HepG2 (cell line): Measurements from ENCODE around the gene PPP1R27. TPM values are rescaled to one million over a fixed set of nuclear protein-coding genes. Genes with fewer than 3 reads are reported as not detected.
A peak's percentile ranks its signal among the peaks of the same experiment; 100 is the strongest.

ENCODE experiments used
- AGO1 ChIP-seq: fragments of 200-400 bp; formaldehyde crosslinking; IDR thresholded peaks from 2 replicates; pipeline ENCODE4 v1.6.1; 2017; ENCODE audit warnings: mild to moderate bottlenecking, low read depth, low read length, moderate library complexity; ENCODE audit not compliant: poor library complexity, severe bottlenecking
- ATRX ChIP-seq: sonication (generic); formaldehyde crosslinking; IDR thresholded peaks from 2 replicates; pipeline ENCODE4 v1.4.0; 2020; ENCODE audit warnings: missing genetic modification reagents, borderline replicate concordance
- BATF2 ChIP-seq: sonication (generic); formaldehyde crosslinking; IDR thresholded peaks from 2 replicates; pipeline ENCODE4 v1.8.0; 2022; ENCODE audit warnings: mild to moderate bottlenecking, missing genetic modification reagents, moderate library complexity
- EED ChIP-seq: sonication (generic); formaldehyde crosslinking; IDR thresholded peaks from 2 replicates; pipeline ENCODE4 v1.5.0; 2020; ENCODE audit warnings: mild to moderate bottlenecking, missing genetic modification reagents
- FLYWCH1 ChIP-seq: sonication (generic); formaldehyde crosslinking; IDR thresholded peaks from 2 replicates; pipeline ENCODE4 v1.8.1; 2023; ENCODE audit warnings: mild to moderate bottlenecking, missing genetic modification reagents
- FOSL2 ChIP-seq: sonication (generic); formaldehyde crosslinking; IDR thresholded peaks from 2 replicates; pipeline ENCODE4 v1.4.0; 2020; ENCODE audit warnings: missing genetic modification reagents
- HMGXB4 ChIP-seq, 2 experiments: sonication (generic) in 1 of 2; formaldehyde crosslinking in 1 of 2; IDR thresholded peaks; 2 replicates each; pipeline versions ENCODE4 v1.4.0 to v1.6.1; 2018 to 2020; ENCODE audit warnings: missing genetic modification reagents in 2 of 2, borderline replicate concordance in 1 of 2, low read depth in 1 of 2, mild to moderate bottlenecking in 1 of 2, missing biosample characterization in 1 of 2
- NFIC ChIP-seq: IDR thresholded peaks from 2 replicates; pipeline ENCODE4 v1.6.1; 2012; ENCODE audit warnings: mild to moderate bottlenecking, low read length, inconsistent platforms
- NFKBIZ ChIP-seq: IDR thresholded peaks from 2 replicates; pipeline ENCODE4 v1.6.1; 2018; ENCODE audit warnings: missing genetic modification reagents, missing compliant biosample characterization
- NR2F2 ChIP-seq: IDR thresholded peaks from 2 replicates; pipeline ENCODE4 v1.6.1; 2012; ENCODE audit warnings: low read depth, inconsistent platforms, borderline replicate concordance
- NR3C1 ChIP-seq: sonication (generic); formaldehyde crosslinking; IDR thresholded peaks from 2 replicates; pipeline ENCODE4 v1.4.0; 2020; ENCODE audit warnings: missing genetic modification reagents
- PAF1 ChIP-seq: IDR thresholded peaks from 2 replicates; pipeline ENCODE4 v1.6.1; 2016; ENCODE audit warnings: missing genetic modification reagents, missing compliant biosample characterization
- PAWR ChIP-seq: sonication (generic); formaldehyde crosslinking; IDR thresholded peaks from 2 replicates; pipeline ENCODE4 v1.4.0; 2020; ENCODE audit warnings: missing genetic modification reagents, mild to moderate bottlenecking, borderline replicate concordance
- PBX3 ChIP-seq: sonication (generic); formaldehyde crosslinking; IDR thresholded peaks from 2 replicates; pipeline ENCODE4 v1.8.1; 2023; ENCODE audit warnings: missing genetic modification reagents, inconsistent platforms, borderline replicate concordance
- REXO4 ChIP-seq: sonication (generic); formaldehyde crosslinking; IDR thresholded peaks from 2 replicates; pipeline ENCODE4 v1.8.0; 2022; ENCODE audit warnings: missing genetic modification reagents, mild to moderate bottlenecking, borderline replicate concordance
- SATB2 ChIP-seq: sonication (generic); formaldehyde crosslinking; IDR thresholded peaks from 2 replicates; pipeline ENCODE4 v1.5.0; 2020; ENCODE audit warnings: missing genetic modification reagents
- SMAD3 ChIP-seq: sonication (generic); formaldehyde crosslinking; IDR thresholded peaks from 2 replicates; pipeline ENCODE4 v1.4.0; 2020; ENCODE audit warnings: missing genetic modification reagents
- SMARCE1 ChIP-seq: fragments of 450-650 bp; IDR thresholded peaks from 2 replicates; pipeline ENCODE4 v1.6.1; 2017; ENCODE audit warnings: borderline replicate concordance
- TAF15 ChIP-seq: fragments of 200-400 bp; formaldehyde crosslinking; IDR thresholded peaks from one replicate; pipeline ENCODE4 v1.6.1; 2018; ENCODE audit warnings: mild to moderate bottlenecking, low read depth, low read length; ENCODE audit not compliant: poor library complexity, severe bottlenecking
- TCF12 ChIP-seq, 2 experiments: fragments of 450-650 bp in 1 of 2; sonication (generic) in 1 of 2; formaldehyde crosslinking in 1 of 2; IDR thresholded peaks; 2 replicates each; pipeline versions ENCODE4 v1.6.1 to v1.8.0; 2017 to 2022; ENCODE audit warnings: antibody characterized with exemption in 1 of 2, mild to moderate bottlenecking in 1 of 2, missing genetic modification reagents in 1 of 2, moderate library complexity in 1 of 2
- U2AF1 ChIP-seq: fragments of 200-400 bp; formaldehyde crosslinking; optimal IDR thresholded peaks from 2 replicates; pipeline ENCODE3; 2017; ENCODE audit warnings: mild to moderate bottlenecking, low read depth, low read length
- ZBTB33 ChIP-seq: sonication (generic); formaldehyde crosslinking; IDR thresholded peaks from 2 replicates; pipeline ENCODE4 v1.4.0; 2020; ENCODE audit warnings: missing genetic modification reagents
- ZNF160 ChIP-seq: sonication (generic); formaldehyde crosslinking; IDR thresholded peaks from 2 replicates; pipeline ENCODE4 v1.8.0; 2022; ENCODE audit warnings: mild to moderate bottlenecking, inconsistent platforms, missing genetic modification reagents
- ZNF235 ChIP-seq: sonication (generic); formaldehyde crosslinking; IDR thresholded peaks from 2 replicates; pipeline ENCODE4 v1.8.1; 2023; ENCODE audit warnings: mild to moderate bottlenecking, missing genetic modification reagents, borderline replicate concordance
- polyA plus RNA-seq, 8 experiments: library from polyadenylated mRNA; depleted of rRNA in 3 of 8; stranded (reverse) in 7 of 8; unstranded in 1 of 8; fragments of >200 nt; fragmentation: Illumina TruSeq in 4 of 8; extraction: Trizol in 4 of 8; gene quantifications; 2 replicates each; pipeline versions ENCODE4 v1.2.1 to v1.2.3, GENCODE V29; 2011 to 2016; ENCODE audit warnings: low read depth in 4 of 8, missing spikeins in 1 of 8, mixed read lengths in 1 of 8; ENCODE audit not compliant: insufficient read depth in 1 of 8
- total RNA-seq, 5 experiments: library from RNA; depleted of rRNA; stranded (reverse); fragments of >200 nt; fragmentation: Illumina TruSeq; extraction: Trizol; gene quantifications; 2 replicates each; pipeline ENCODE4 v1.2.3, GENCODE V29; 2016; ENCODE audit warnings: low read depth in 1 of 5

PPP1R27 gene
- total and polyA plus RNA-seq, 2 of the 13 experiments (the other 11 are each of a cell fraction or from before 2014, with no cell fraction given) = 0.17 to 1.00 TPM

- TF ChIP-seq SATB2 (CRISPR knock-in tag) = no peak
- TF ChIP-seq HMGXB4 (CRISPR knock-in tag; IDR thresholded peaks at IDR 0.05; ENCODE audit: borderline replicate concordance in 1 of 2, low read depth in 1 of 2) = 0 out of 4 replicates have a peak, but pooled peaks of 1 of the 2 experiments have one; percentile 40
- peak; percentile 14; the same call in 1 of the 2 replicates for TF ChIP-seq NR2F2
- TF ChIP-seq FLYWCH1 (CRISPR knock-in tag) = 0 out of 2 replicates have a peak, but pooled peaks have one; percentile 39
- 0 out of 2 replicates have a peak, but pooled peaks have one; percentile 23 for TF ChIP-seq NFKBIZ (CRISPR knock-in tag)
- TF ChIP-seq TCF12 (IDR thresholded peaks at IDR 0.05) = no peak
- TF ChIP-seq TCF12 (CRISPR knock-in tag; IDR thresholded peaks at IDR 0.05) = 0 out of 2 replicates have a peak, but pooled peaks have one; percentile 68
- TF ChIP-seq ZBTB33 (CRISPR knock-in tag) = 0 out of 2 replicates have a peak, but pooled peaks have one; percentile 43
- peak; percentile 91; the same call in 1 of the 2 replicates for TF ChIP-seq PAF1 (CRISPR knock-in tag)
- peak; percentile 90 for TF ChIP-seq EED (CRISPR knock-in tag)
- no peak for TF ChIP-seq ZNF160
- no peak for TF ChIP-seq ATRX (CRISPR knock-in tag)
- peak; percentile 98 for TF ChIP-seq AGO1
- no peak for TF ChIP-seq FOSL2 (CRISPR knock-in tag)
- no peak for TF ChIP-seq SMAD3 (CRISPR knock-in tag)
- no peak for TF ChIP-seq U2AF1
- TF ChIP-seq NR3C1 (CRISPR knock-in tag) = no peak
- TF ChIP-seq PBX3 (CRISPR knock-in tag) = no peak
- TF ChIP-seq PAWR = no peak; the same call in 1 of the 2 replicates
- peak; percentile 89; the same call in 1 of the 2 replicates for TF ChIP-seq REXO4 (CRISPR knock-in tag)
- TF ChIP-seq BATF2 = no peak; the same call in 1 of the 2 replicates
- TF ChIP-seq ZNF235 = no peak
- peak; percentile 52 for TF ChIP-seq TAF15
- TF ChIP-seq SMARCE1 = no peak
- TF ChIP-seq NFIC = peak; percentile 19; the same call in 1 of the 2 replicates
Observed at GRCh38 chr17:81867991-81868673, 33.3 kb upstream of the PPP1R27 start (continued).
